Measurements from ENCODE around the gene NOC3L.
"Not testable (repeated sequence)": the region's sequence is repeated elsewhere in the genome, so short reads cannot be mapped to it uniquely, and the experiment has no call there.

NOC3L gene

DNA sequence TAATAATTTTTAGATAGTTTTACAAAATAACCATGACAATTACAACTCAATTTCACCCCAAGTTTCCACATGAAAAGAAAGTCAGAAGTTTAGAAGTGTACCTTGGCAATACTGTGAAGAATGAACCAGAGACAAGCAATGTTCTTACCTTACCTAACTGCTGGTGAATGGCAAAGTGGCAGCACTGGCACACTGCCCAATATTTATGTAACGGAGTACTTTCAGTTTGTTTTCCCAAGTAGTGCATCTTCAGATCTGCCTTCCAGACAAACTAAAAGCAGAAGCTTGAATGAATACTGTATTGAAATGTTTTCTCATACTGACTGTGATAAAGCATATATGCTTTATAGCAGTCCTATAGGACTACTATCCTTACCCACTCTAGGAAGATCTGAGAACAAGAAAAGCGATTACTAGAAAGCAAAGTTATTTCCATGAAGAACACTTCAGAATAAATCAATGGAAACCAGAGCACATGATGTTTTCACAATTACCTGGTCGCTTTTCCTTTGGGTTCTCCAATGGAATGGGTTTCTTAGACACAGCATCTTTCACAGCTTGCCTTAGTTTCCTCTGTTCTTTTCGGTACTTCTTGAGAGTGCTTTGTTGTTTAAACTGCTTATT, 1.5 kb downstream of the NOC3L start:
- TF ChIP-seq, protein P1, sequence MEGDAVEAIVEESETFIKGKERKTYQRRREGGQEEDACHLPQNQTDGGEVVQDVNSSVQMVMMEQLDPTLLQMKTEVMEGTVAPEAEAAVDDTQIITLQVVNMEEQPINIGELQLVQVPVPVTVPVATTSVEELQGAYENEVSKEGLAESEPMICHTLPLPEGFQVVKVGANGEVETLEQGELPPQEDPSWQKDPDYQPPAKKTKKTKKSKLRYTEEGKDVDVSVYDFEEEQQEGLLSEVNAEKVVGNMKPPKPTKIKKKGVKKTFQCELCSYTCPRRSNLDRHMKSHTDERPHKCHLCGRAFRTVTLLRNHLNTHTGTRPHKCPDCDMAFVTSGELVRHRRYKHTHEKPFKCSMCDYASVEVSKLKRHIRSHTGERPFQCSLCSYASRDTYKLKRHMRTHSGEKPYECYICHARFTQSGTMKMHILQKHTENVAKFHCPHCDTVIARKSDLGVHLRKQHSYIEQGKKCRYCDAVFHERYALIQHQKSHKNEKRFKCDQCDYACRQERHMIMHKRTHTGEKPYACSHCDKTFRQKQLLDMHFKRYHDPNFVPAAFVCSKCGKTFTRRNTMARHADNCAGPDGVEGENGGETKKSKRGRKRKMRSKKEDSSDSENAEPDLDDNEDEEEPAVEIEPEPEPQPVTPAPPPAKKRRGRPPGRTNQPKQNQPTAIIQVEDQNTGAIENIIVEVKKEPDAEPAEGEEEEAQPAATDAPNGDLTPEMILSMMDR (conservative IDR thresholded peaks at IDR 0.05; ENCODE audit: low read length), result no peak
- H3K4me3 ChIP-seq (ENCODE audit: low read length), result peak overlapping the region; percentile 89
- peak; percentile 28 for DNase-seq (ENCODE audit: low read depth)

- peak; percentile 91 for DNase-seq (ENCODE audit: low read depth)
- H3K4me3 ChIP-seq (ENCODE audit: low read length), result peak overlapping the region; percentile 43
- TF ChIP-seq, protein P1 (conservative IDR thresholded peaks at IDR 0.05; ENCODE audit: low read length), result no peak
These were observed 4.3 kb downstream of the NOC3L start for GRCh38 chr10:94358480-94358879.

GRCh38 chr10:94357193-94357592, 5.5 kb downstream of the NOC3L start:
- no peak overlapping the region for H3K4me3 ChIP-seq (ENCODE audit: low read length)
- DNase-seq (ENCODE audit: low read depth), result no peak
- TF ChIP-seq, protein P1 (conservative IDR thresholded peaks at IDR 0.05; ENCODE audit: low read length), result no peak

DNA sequence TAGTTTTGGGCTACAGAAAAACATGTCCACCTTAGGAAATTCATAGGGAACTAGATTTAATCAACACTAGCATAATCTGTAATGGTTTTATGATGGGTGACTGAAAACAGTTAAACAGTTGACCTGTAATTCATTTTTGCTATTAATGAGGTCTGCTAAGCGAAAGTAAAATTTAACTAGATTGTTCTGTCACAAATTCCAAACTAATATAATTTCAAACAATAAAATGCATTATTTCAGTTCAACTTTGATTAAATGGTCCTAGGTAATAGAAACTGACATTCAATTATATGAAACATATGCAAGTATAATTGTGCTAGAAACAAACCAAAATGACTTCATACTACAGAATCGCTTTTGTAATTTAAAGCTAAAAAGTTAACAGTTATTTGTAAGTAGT, 6.9 kb downstream of the NOC3L start:
- TF ChIP-seq, protein P1 (conservative IDR thresholded peaks at IDR 0.05; ENCODE audit: low read length), result no peak
- DNase-seq (ENCODE audit: low read depth), result no peak
- no peak overlapping the region for H3K4me3 ChIP-seq (ENCODE audit: low read length)

DNA sequence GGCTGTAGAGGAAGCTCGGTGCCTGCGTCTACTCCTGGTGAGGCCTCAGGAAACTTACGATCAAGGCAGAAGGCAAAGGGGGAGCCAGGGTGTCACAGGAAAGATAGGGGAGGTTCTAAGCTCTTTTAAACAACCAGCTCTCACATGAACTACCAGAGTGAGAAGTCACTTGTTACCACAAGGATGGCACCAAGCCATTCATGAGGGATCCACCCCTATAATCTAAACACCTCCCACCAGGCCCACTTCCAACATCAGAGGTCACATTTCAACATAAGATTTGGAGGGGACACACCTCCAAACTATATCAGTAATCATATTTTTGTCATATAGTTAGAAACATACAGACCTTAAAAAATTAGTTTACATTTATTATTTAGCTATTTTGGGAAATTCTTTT, 9.4 kb downstream of the NOC3L start:
- peak; percentile 3 for DNase-seq (ENCODE audit: low read depth)
- TF ChIP-seq, protein P1 (conservative IDR thresholded peaks at IDR 0.05; ENCODE audit: low read length), result no peak

GRCh38 chr10:94351089-94351488, 11.7 kb downstream of the NOC3L start:
- no peak overlapping the region for H3K4me3 ChIP-seq (ENCODE audit: low read length)
- TF ChIP-seq, protein P1 (conservative IDR thresholded peaks at IDR 0.05; ENCODE audit: low read length), result no peak
- no peak for DNase-seq (ENCODE audit: low read depth)

More for the DNA sequence above, 9.4 kb downstream of the NOC3L start:
- no peak overlapping the region for H3K4me3 ChIP-seq (ENCODE audit: low read length)

DNA sequence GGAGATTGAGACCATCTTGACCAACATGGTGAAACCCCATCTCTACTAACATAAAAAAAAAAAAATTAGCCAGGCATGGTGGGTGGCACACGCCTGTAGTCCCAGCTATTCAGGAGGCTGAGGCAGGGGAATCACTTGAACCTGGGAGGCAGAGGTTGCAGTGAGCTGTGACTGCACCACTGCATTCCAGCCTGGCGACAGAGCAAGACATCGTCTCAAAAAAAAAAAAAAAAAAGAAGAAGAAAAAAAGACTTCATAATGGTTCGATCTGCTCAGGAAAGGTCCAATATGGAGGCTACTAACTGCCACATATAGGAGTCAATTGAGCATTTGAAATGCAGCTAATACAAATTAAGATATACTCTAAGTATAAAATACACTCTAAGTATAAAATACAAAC, 12.2 kb downstream of the NOC3L start:
- not testable (repeated sequence) for H3K4me3 ChIP-seq (ENCODE audit: low read length); DNase-seq (ENCODE audit: low read depth)
